B cell (primary cell): Measurements from ENCODE around the gene BOD1.

Experiments
- CTCF ChIP-seq: fragments of 200-600 bp; IDR thresholded peaks from one replicate; pipeline ENCODE4 v1.8.0; 2022; ENCODE audit warnings: antibody characterized with exemption, mild to moderate bottlenecking
- EZH2 ChIP-seq: IDR thresholded peaks from 2 replicates; pipeline ENCODE4 v1.6.1; 2012; ENCODE audit warnings: borderline replicate concordance, low read depth, mild to moderate bottlenecking, moderate library complexity, low read length; ENCODE audit not compliant: insufficient read depth, poor library complexity, severe bottlenecking

- no peak for TF ChIP-seq CTCF
- TF ChIP-seq EZH2 = no peak
Measured at GRCh38 chr5:173574983-173575382, 41.5 kb downstream of the BOD1 start.
